Smooth muscle cell of the brain vasculature (primary cell): ENCODE measurements around the gene CPD.
"Not testable (repeated sequence)": the region's sequence is repeated elsewhere in the genome, so short reads cannot be mapped to it uniquely, and the experiment has no call there.

ENCODE experiments used
- DNase-seq: peaks from one replicate; pipeline ENCODE4 v3.0.0-alpha.2; 2012; ENCODE audit warnings: low read depth, low spot score

Gene CPD

GRCh38 chr17:30427611-30428010, 48.9 kb downstream of the CPD start:
- no peak for DNase-seq

- DNase-seq: no peak
Observed at GRCh38 chr17:30429155-30429554, 50.4 kb downstream of the CPD start.

GRCh38 chr17:30433514-30433913, 54.8 kb downstream of the CPD start:
- DNase-seq: peak; percentile 69

GRCh38 chr17:30436729-30437128, 58.0 kb downstream of the CPD start:
- DNase-seq: no peak

GRCh38 chr17:30443721-30444120, 65.0 kb downstream of the CPD start:
- no peak for DNase-seq

- not testable (repeated sequence) for DNase-seq
Observed at GRCh38 chr17:30446640-30447039, 67.9 kb downstream of the CPD start.

GRCh38 chr17:30449480-30449879, 70.8 kb downstream of the CPD start:
- DNase-seq: no peak

GRCh38 chr17:30450125-30451027, 71.6 kb downstream of the CPD start:
- DNase-seq: no peak

GRCh38 chr17:30454635-30455034, 75.9 kb downstream of the CPD start:
- DNase-seq: no peak

GRCh38 chr17:30458371-30458770, 79.6 kb downstream of the CPD start:
- DNase-seq: no peak

- DNase-seq: not testable (repeated sequence)
Observed at GRCh38 chr17:30458797-30459413, 80.2 kb downstream of the CPD start.

- DNase-seq: no peak
Observed at GRCh38 chr17:30468465-30468864, 89.7 kb downstream of the CPD start.

GRCh38 chr17:30472238-30472890, 93.6 kb downstream of the CPD start:
- no peak for DNase-seq

GRCh38 chr17:30475206-30475605, 96.5 kb downstream of the CPD start:
- DNase-seq: no peak

GRCh38 chr17:30476726-30477082, 98.0 kb downstream of the CPD start:
- no peak for DNase-seq

- peak; percentile 91 for DNase-seq
Observed at GRCh38 chr17:30477083-30477773, 98.5 kb downstream of the CPD start, which contains the start of gene GOSR1. TSS of gene GOSR1 (plus strand) at chr17:30477408. CDS start at chr17:30477434, 26 bp downstream.

GRCh38 chr17:30477774-30478115, 99.0 kb downstream of the CPD start:
- DNase-seq: no peak

GRCh38 chr17:30482555-30482954, 103.8 kb downstream of the CPD start:
- DNase-seq: no peak

GRCh38 chr17:30483159-30483558, 104.4 kb downstream of the CPD start:
- no peak for DNase-seq

- no peak for DNase-seq
Observed at GRCh38 chr17:30493780-30494179, 115.1 kb downstream of the CPD start.

- DNase-seq: no peak
Observed at GRCh38 chr17:30495586-30495985, 116.9 kb downstream of the CPD start.

- DNase-seq: no peak
Observed at GRCh38 chr17:30503558-30503957, 124.8 kb downstream of the CPD start.
